Hippocampal formation (tissue), 2 donors: ENCODE measurements around the gene RNF113B.

Experiments
- DNase-seq, 2 donors: peaks; one replicate each; lab custom pipeline; 2025; lab: John Stamatoyannopoulos, UW

Gene RNF113B

DNA sequence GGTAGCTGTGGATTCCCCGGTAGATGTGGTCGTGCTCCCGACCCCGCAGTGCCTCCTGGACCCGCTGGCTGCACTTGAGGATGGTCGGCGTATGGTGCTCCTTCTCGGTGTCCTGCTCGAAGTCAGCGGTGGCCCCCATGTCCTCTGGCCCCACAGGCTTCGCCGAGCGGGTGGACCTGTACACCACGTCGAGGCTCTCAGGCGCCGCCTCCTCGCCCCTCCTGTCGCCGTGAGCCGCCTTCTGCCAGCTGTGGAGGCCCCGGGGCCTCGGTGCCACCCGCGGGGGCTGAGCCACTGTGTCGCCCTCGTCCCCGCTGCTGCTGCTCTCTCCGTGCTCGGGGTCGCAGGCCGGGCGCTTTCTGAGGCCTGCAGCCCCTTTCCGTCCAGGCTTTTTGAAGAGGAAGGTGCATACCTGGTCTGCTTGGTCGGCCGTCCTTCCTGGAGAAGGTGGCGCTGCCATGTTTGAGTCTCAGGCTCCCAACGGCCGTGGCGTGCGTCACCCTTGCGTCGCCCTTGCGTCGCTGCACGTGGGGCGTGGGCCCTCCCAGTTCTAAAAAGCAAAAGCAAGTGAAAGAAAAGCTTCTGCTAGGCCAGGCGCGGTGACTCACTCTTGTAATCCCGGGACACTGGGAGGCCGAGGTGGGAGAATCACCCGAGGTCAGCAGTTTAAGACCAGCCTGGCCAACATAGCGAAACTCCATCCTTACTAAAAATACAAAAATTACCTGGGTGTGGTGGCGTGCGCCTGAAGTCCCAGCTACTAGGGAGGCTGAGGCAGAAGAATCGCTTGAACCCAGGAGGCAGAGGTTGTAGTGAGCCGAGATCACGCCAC is at the start of gene RNF113B:
RNF113B (minus strand) TSS at position 493 of the 832 bp plus-strand sequence; CDS start at position 460, 33 bp downstream.
- DNase-seq: no peak

GRCh38 chr13:98226496-98226895 is 49.4 kb upstream of the RNF113B start:
- DNase-seq: no peak

- peak; percentile 25 to 26 for DNase-seq
Observed at GRCh38 chr13:98225036-98225940, 48.2 kb upstream of the RNF113B start.

GRCh38 chr13:98224557-98224956 is 47.5 kb upstream of the RNF113B start:
- no peak for DNase-seq

GRCh38 chr13:98223741-98224140 is 46.7 kb upstream of the RNF113B start:
- no peak for DNase-seq

GRCh38 chr13:98222816-98223215 is 45.7 kb upstream of the RNF113B start:
- DNase-seq: no peak

GRCh38 chr13:98222081-98222554 is 45.0 kb upstream of the RNF113B start:
- no peak for DNase-seq

GRCh38 chr13:98221234-98221633 is 44.2 kb upstream of the RNF113B start:
- DNase-seq: no peak

- DNase-seq: no peak
Observed at GRCh38 chr13:98220271-98220791, 43.3 kb upstream of the RNF113B start.

DNA sequence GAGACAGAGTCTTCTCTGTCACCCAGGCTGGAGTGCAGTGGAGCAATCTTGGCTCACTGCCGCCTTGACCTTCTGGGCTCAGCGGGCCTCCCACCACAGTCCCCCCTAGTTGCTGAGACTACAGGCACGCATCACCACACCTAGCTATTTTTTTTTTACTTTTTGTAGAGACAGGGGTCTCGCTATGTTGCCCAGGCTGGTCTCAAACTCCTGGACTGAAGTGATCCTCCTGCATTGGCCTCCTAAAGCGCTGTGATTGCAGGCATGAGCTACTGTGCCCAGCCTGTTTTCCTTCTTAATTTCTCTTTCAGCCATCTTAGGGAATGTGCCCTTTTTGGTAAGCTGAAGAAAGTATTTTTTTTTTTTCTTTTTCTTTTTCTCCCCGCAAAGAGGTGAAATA is 42.6 kb upstream of the RNF113B start:
- DNase-seq: no peak

DNA sequence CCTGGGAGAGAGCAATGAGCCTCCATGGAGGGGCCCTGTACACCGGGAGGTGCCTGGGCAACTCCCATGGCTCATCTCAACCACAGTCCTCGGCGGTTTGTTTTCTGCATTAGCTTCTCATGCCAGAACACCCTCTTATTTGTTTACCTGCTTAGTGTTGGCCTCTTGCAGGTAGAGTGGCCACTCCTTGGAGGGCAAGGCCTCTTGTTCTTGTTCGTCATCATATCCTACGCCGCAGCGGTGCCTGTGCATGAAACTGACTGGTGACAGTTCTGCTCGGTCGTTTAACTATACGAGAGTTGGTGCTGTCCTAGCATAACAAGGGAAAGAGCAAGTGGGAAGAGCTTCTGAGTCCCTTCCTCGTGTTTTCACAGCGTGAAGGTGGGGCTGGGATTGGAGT is 40.5 kb upstream of the RNF113B start:
- DNase-seq: no peak

- no peak for DNase-seq
Observed at GRCh38 chr13:98216711-98217285, 39.7 kb upstream of the RNF113B start.

DNA sequence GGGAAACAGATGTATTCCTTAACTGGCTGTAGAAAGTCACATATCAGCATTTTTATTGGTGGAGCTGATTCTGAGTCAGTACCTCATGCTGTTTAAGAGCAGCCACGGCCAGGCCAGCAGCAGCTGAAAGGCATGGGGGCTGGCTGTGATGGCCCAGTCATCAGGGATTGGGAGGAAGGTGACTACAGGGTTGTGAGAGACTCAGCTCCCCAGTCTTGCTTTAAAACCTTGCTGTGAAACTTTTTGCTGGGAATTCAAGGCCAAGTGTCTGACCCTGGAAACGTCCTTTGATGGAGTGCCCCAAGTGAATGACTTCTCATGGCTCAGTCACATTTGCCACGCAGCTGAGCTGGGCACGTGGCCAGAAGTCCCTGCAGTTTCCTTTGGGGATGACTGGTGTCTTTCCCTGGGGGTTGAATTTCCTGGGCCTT is 39.1 kb upstream of the RNF113B start:
- DNase-seq: no peak

GRCh38 chr13:98215508-98215907 is 38.4 kb upstream of the RNF113B start:
- no peak for DNase-seq

DNA sequence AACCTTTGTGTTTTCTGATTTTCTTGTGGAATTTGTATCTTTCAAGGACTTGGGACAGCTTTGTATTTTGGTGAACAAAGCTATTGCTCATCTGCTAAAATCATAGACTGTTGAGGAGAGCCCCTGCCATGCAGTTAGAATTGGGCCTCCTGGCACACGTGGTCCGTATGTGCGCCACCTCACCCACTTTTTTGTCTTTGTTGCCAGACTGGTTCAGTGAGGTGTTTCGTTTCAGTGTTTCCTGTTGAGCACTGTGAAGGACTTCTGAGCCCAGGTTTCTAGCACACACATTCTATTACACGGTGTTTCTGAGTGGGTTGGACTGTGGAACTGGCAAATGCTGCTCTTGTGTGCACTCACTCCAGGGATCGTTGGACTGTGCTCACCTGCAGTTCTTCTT is 37.6 kb upstream of the RNF113B start:
- no peak for DNase-seq

DNA sequence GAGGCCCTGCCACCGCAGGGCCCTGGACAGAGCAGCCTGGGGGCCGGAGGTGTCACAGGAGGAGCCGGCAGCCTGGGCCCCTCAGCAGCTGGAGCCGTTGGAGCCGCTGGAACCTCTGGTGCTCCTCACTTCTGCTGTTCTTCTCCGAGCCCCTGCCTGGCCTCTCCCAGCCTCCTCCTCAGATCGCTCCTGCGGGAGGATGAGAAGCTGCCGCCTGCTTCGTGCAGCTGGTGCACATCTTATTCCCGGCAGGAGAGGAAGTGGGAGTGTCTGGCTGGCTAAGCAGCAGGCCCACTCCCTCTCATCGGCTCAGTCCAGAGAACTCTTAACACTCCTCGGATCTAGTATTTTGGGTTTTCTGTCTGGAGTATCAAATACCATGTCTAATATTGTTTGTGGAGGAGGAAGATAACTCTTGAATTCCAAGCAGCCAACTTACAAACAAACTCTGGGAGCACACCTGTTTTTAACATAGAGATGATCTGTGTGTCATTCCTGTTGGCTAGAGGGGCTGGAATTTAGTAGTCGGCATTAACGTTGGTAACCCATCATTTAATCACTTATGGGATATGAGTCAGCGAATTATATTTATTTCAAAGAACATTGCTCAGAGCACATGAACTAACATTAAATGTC is 37.1 kb upstream of the RNF113B start:
- no peak for DNase-seq

DNA sequence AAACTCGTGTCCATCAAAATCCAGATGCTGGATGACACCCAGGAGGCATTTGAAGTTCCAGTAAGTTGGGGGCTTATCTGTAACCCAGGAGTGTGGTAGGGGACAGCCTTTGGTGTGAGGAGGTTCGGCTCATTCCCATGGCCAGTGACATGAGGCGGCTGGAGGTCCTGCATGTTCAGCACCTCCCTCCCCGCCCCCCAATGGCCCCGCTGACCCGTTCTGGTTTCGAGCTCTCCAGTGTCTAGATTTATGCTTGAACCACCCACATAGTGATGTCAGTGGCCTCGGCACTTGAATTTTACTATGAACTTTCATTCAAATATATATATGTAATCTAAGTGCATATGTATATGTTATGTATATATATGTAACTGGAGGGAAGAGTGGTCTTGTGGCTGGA is 36.3 kb upstream of the RNF113B start:
- DNase-seq: no peak

DNA sequence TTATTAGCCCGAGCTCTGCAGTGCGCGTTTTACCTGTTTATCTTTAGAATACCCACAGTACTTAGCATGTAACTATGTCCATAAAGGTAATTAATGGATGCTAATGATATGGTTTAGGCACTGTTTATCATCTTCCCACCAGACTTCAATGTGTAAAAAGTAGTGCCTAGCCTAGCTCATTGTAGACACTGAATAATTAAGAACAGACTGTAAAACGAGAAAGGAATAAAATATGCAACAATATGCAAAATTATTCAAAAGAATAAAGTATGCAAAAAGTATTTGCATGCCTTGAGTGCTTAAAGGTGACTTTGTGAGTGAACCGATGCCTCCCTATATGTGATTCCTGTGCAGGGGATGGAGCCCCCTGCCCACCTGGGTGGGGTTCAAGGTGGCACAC is 35.7 kb upstream of the RNF113B start:
- DNase-seq: no peak

DNA sequence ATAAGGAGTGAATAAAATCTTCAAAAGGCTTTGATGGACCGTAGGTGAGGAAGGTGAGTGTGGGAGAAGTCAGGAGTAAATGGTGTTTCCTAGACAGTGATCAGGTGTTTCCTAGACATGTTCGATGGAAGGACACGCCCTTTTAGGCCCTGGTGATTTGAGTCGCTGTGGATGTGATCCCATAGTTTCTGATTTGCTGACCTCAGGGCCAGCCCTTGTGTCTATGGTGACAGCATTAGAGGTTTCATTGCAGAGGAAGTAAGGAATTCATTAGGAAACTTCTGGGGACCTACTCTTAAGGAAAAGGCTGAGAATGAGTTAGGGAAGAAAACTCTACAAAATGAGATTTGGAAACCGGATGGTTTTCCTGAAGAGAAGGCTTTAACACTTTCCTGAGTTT is 31.5 kb upstream of the RNF113B start:
- no peak for DNase-seq

GRCh38 chr13:98207416-98207815 is 30.3 kb upstream of the RNF113B start:
- no peak for DNase-seq

- DNase-seq: no peak
Observed at GRCh38 chr13:98206946-98207345, 29.9 kb upstream of the RNF113B start.

GRCh38 chr13:98204546-98204945 is 27.5 kb upstream of the RNF113B start:
- no peak for DNase-seq
